HepG2 (cell line): ENCODE results near the gene GPATCH3. TPM values are rescaled to one million over a fixed set of nuclear protein-coding genes. Genes with fewer than 3 reads are reported as not detected.
A peak's percentile ranks its signal among the peaks of the same experiment; 100 is the strongest.

Experiments used
- DNMT3B ChIP-seq: conservative IDR thresholded peaks from 2 replicates; pipeline ENCODE4 v1.6.1; 2016; ENCODE audit warnings: missing biosample characterization, control low read depth
- ISL2 ChIP-seq: sonication (generic); formaldehyde crosslinking; IDR thresholded peaks from 2 replicates; pipeline ENCODE4 v1.5.0; 2020; ENCODE audit warnings: missing genetic modification reagents
- NFYC ChIP-seq: IDR thresholded peaks from 2 replicates; pipeline ENCODE4 v1.6.1; 2016; ENCODE audit warnings: missing genetic modification reagents, missing compliant biosample characterization
- RBM22 ChIP-seq: fragments of 200-400 bp; formaldehyde crosslinking; optimal IDR thresholded peaks from 2 replicates; pipeline ENCODE3; 2017; ENCODE audit warnings: mild to moderate bottlenecking, low read length, moderate library complexity
- RFX5 ChIP-seq: IDR thresholded peaks from 2 replicates; pipeline ENCODE4 v1.6.1; 2011; ENCODE audit warnings: low read depth, low read length, improper control_type of control experiment
- SALL1 ChIP-seq: sonication (generic); formaldehyde crosslinking; IDR thresholded peaks from 2 replicates; pipeline ENCODE4 v1.8.0; 2022; ENCODE audit warnings: mild to moderate bottlenecking, missing genetic modification reagents
- SNAPC4 ChIP-seq: sonication (generic); formaldehyde crosslinking; IDR thresholded peaks from 2 replicates; pipeline ENCODE4 v1.4.0; 2020; ENCODE audit warnings: mild to moderate bottlenecking, missing genetic modification reagents
- TOE1 ChIP-seq: sonication (generic); formaldehyde crosslinking; IDR thresholded peaks from 2 replicates; pipeline ENCODE4 v1.4.0; 2020; ENCODE audit warnings: mild to moderate bottlenecking, missing genetic modification reagents
- ZBTB43 ChIP-seq: sonication (generic); formaldehyde crosslinking; conservative IDR thresholded peaks from 2 replicates; pipeline ENCODE4 v1.4.0; 2020; ENCODE audit warnings: missing genetic modification reagents
- ZFP1 ChIP-seq: IDR thresholded peaks from 2 replicates; pipeline ENCODE4 v1.6.1; 2016
- ZFP36L1 ChIP-seq: sonication (generic); formaldehyde crosslinking; IDR thresholded peaks from 2 replicates; pipeline ENCODE4 v1.8.0; 2022; ENCODE audit warnings: mild to moderate bottlenecking, missing genetic modification reagents, moderate library complexity
- ZNF142 ChIP-seq: sonication (generic); formaldehyde crosslinking; IDR thresholded peaks from 2 replicates; pipeline ENCODE4 v1.4.0; 2020; ENCODE audit warnings: missing genetic modification reagents
- ZNF20 ChIP-seq: sonication (generic); formaldehyde crosslinking; IDR thresholded peaks from 2 replicates; pipeline ENCODE4 v1.4.0; 2020; ENCODE audit warnings: mild to moderate bottlenecking, moderate library complexity, missing genetic modification reagents
- ZNF333 ChIP-seq: sonication (generic); formaldehyde crosslinking; IDR thresholded peaks from 2 replicates; pipeline ENCODE4 v1.4.0; 2020; ENCODE audit warnings: mild to moderate bottlenecking, missing genetic modification reagents, borderline replicate concordance
- polyA plus RNA-seq, 8 experiments: library from polyadenylated mRNA; depleted of rRNA in 3 of 8; stranded (reverse) in 7 of 8; unstranded in 1 of 8; fragments of >200 nt; fragmentation: Illumina TruSeq in 4 of 8; extraction: Trizol in 4 of 8; gene quantifications; 2 replicates each; pipeline versions ENCODE4 v1.2.1 to v1.2.3, GENCODE V29; 2011 to 2016; ENCODE audit warnings: low read depth in 4 of 8, missing spikeins in 1 of 8, mixed read lengths in 1 of 8; ENCODE audit not compliant: insufficient read depth in 1 of 8
- total RNA-seq, 5 experiments: library from RNA; depleted of rRNA; stranded (reverse); fragments of >200 nt; fragmentation: Illumina TruSeq; extraction: Trizol; gene quantifications; 2 replicates each; pipeline ENCODE4 v1.2.3, GENCODE V29; 2016; ENCODE audit warnings: low read depth in 1 of 5

Gene GPATCH3
- total and polyA plus RNA-seq, 2 of the 13 experiments (the other 11 are each of a cell fraction or from before 2014, with no cell fraction given): 8.3 to 11.0 TPM

- TF ChIP-seq ZNF142 (CRISPR knock-in tag): peak; percentile 64; the same call in 1 of the 2 replicates
- TF ChIP-seq SNAPC4: peak; percentile 76
- TF ChIP-seq ZFP1: no peak; the same call in 1 of the 2 replicates
- TF ChIP-seq ZNF20: peak; percentile 92; the same call in 1 of the 2 replicates
- 0 out of 2 replicates have a peak, but pooled peaks have one; percentile 21 for TF ChIP-seq RFX5
- no peak for TF ChIP-seq TOE1 (CRISPR knock-in tag)
- TF ChIP-seq RBM22: no peak
- TF ChIP-seq ISL2 (CRISPR knock-in tag): 0 out of 2 replicates have a peak, but pooled peaks have one; percentile 21
- 0 out of 2 replicates have a peak, but pooled peaks have one; percentile 75 for TF ChIP-seq DNMT3B (CRISPR knock-in tag)
- TF ChIP-seq SALL1 (CRISPR knock-in tag): peak; percentile 87
- 0 out of 2 replicates have a peak, but pooled peaks have one; percentile 20 for TF ChIP-seq ZBTB43 (CRISPR knock-in tag)
- TF ChIP-seq NFYC (CRISPR knock-in tag): peak; percentile 94
- TF ChIP-seq ZNF333 (CRISPR knock-in tag): peak; percentile 98; the same call in 1 of the 2 replicates
- TF ChIP-seq ZFP36L1: no peak
Observed at GRCh38 chr1:26921540-26922430, 21.5 kb upstream of the GPATCH3 start, which contains the start of gene NUDC (continued).
